Measurements from ENCODE around the gene ZMYND10.
A peak's percentile ranks its signal among the peaks of the same experiment; 100 is the strongest.

Gene ZMYND10

GRCh38 chr3:50345586-50346234, at the start of gene ZMYND10:
ZMYND10 (minus strand) TSS chr3:50345732; CDS start chr3:50345579, 153 bp downstream.
- DNase-seq = peak; percentile 64

- DNase-seq = no peak
These were observed 47.5 kb upstream of the ZMYND10 start for GRCh38 chr3:50393061-50393460.

DNA sequence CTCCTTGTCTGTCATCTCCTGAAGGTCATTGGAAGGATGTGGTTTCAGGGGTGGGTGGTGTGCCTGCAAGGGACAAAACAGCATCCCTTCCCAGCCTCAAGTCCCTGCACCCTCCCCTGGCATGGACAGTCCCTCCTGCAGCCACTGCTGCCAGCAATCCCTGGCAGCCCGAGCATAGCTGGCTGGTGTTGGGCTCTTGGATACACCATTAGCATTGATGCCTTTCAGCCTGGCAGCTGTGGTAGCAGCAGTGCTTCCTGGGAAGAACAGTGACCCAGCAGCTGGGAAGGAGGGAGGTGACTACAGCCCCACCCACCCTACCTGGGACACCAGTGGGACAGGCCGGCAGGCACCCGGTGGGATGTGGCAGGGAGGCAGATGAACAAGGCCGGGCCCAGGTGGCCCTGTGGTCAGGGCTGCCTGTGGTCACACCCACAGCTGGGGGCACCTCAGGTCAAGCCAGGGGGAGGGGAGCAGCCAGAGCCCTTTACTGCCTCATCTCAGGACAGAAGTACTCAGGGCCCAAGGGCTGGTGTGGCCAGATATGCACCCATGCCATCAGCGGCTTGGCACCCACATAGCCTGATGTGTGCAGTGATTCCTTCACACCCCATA, 46.7 kb upstream of the ZMYND10 start:
- no peak for DNase-seq

DNA sequence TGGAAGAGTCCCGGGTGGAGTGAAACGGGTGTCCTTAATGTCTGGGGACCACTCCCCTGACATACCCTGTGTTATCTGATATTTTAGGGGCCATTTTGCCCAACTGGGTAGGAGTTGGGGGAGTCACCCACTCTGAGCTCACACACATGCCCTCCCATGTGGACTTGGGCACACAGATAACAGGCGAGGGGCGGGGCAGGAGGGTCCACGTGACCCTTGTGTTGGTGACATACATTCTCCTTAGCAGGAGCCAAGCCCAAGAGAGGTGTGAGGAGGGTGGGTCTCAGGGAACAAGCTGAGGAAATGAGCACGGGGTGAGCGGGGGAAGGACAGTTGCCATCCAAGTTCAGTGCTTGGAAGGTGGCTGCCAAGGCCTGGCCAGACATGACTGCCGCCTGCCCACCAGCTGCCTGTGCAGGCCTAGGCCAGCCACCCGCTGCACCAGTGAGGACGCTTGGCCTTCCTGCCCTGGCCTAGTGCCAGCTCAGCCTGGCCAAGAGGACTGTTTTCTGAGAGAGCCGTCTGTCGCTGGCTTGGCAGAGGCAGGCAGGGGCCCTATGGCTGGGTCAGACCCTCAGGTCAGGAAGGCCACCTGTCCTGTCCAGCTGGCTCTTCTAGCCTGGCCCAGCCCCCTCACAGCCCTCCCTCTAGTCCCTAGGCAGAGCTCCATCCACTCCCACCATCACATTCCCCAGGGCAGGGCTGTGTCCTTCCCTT, 45.1 kb upstream of the ZMYND10 start:
- no peak for DNase-seq

- DNase-seq = no peak
These were observed 43.9 kb upstream of the ZMYND10 start for GRCh38 chr3:50389414-50389767.

DNA sequence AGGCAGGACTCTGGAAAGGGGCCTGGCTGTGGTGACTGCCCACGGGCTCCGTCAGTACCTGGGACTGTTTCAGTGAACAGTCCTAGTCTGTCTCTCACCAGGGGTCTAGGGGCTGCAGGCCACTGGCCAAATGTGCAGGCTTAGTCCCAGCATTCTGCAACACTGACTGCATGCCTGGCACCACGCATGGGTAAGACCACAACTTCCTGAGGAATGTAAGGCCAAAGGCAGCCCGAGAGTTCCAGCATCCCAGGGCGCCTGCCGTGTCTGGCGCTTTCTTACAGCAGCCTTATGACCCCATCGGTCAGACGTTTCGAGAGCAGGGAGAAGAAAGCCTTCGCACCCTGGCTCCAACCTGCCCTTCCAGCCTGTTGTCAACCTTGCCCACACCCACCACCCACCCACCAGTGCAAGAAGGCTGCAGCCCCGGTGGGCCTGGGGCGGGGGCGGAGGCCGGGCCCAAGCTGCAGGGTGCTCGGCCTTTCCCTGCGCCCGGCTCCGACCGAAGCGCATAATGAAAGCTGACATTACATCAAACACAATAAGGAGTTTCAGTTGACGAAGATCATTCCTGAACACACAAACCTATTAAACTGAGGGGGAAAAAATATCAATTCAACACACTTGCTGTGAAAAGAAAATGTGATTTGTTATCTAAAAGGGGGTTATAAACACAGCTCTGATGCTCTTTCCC, 43.3 kb upstream of the ZMYND10 start:
- DNase-seq = no peak

DNA sequence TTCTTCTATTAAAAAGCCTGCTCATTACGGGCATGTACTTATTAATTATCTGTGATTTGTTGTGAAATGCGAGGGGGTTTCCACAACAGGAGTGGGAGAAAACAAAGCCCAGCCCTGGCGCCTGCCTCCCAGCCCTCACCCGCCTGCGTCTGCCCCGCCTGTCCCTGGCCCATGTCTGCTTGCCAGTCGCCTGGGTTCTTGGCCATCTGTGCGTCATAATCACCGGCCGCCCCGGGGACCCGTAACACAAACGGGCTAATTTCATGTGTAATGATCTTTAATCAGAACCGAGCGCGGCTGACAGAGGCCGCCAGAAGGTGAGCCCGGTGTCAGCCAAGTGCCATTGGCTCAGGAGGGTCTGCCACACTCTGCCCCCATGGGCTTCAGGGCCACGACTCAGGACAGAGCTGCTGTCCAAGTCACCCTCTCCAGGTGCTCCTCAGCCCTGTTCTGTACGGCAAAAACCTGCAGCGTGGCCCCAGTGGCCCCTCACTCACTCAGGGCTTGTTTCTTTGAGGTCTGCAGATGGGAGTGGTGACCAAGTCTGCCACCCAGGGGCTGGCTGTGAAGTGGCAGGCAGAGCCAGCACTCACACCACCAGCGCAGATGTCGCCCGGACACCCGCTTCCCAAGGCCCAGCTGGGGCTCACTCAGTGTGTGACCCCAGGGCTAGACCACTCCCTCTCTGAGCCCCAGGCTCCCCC, 42.6 kb upstream of the ZMYND10 start:
- peak; percentile 49 for DNase-seq

DNA sequence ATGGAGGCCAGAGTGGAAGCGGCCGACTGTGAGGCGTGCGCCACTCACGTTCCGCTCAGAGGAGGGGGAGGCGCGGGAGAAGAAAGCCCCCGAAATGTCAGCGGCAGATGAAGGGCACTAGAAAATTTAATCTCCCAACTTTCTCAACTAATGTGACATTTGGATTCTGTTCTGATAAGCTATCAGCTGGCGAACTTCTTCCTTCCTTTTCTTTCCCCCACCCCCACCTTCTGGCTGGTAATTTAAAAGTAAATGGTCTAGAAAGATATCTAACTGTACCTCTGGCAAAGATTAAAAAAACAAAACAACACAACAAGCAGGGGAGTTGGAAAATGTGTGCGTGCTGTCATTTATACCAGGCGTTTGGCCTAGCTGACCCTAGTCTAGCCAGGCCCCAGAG, 40.2 kb upstream of the ZMYND10 start:
- no peak for DNase-seq

- no peak for DNase-seq
These were observed 38.2 kb upstream of the ZMYND10 start for GRCh38 chr3:50383750-50384149.

GRCh38 chr3:50382722-50383121, 37.2 kb upstream of the ZMYND10 start:
- no peak for DNase-seq

DNA sequence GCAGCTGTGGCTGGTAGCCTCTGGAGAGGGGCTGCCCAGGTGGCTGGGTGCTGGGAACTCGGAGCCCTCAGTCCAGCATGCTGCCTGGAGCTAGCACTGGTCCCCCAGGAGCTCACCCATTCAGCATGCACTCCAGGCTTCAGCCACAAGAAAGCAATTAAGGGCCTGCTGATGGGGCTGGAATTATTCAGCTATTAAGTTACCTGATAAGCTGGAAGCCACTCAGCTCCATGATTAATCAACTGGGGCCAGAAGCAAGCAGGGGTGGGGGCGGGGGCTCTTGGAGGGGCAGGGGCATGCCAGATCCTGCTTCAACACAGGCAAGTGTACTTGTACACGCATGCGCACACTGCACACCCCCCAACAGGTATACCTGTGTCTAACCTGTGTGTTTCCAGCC, 35.9 kb upstream of the ZMYND10 start:
- DNase-seq = peak; percentile 85

- DNase-seq = no peak
These were observed 35.0 kb upstream of the ZMYND10 start for GRCh38 chr3:50380405-50381085.

GRCh38 chr3:50378757-50379156, 33.2 kb upstream of the ZMYND10 start:
- peak; percentile 9 for DNase-seq

DNA sequence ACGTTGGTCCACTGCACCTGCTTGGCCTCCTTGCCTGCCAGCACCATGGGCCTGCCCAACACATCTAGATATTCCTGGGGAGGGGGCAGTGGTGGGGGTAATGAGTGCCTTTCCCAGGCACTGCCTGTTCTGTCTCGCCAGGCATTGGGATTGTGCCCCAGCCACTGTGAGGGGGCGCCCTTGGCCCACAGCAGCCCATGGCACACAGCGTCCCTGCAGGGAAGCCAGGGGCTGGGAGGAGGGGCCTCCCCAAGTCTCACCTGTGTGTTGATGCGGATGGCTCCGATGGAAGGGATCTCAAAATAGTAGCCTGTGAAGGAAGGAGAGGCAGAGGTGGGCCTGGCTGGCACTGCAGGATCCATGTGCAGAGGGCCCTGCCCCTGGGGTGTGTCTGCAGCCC, 32.5 kb upstream of the ZMYND10 start:
- no peak for DNase-seq

- no peak for DNase-seq
These were observed 29.9 kb upstream of the ZMYND10 start for GRCh38 chr3:50375258-50375931.

- no peak for DNase-seq
These were observed 29.1 kb upstream of the ZMYND10 start for GRCh38 chr3:50374363-50375257.

DNA sequence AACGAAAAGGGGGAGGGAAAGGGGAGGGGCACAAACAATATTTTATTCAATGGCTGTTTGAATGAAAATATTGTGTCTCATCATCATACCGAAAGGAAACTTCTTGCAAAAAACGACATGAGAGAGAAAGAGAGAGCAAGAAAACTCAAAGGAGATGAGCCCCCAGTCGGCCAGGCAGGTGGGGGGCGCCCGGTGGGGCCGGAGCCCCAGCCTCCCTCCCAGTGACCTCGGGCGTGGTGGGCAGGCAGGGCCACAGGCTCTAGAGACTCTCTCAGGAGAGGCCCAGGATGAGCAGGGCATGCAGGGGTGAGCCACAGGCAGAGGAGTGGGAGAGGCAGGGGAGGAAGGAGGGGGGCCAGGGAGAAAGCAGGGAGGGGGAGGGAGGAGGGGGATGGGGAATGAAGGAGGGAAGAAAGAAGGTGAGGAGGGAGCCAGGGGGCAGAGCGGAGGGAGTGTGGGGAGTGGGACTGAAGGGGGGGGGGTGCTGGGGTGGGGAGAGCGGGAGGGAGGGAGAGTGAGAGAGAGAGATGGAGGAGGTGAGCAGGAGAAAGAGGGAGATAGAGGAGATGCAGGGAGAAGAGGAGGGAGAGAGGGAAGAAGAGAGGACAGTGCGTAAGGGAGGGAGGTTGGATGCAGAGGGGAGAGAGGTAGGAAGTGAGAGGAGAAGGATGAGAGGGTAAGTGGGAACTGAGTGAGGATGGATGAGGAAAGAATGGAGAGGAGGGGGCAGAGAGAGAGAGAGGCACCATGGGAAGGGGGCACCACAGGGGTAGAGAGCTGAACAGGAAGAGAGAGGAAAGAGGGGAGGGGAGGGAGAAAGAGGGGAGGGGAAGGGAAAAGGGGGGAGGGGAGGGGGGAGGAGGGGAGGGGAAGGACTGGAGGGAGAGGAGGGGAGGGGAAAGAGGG, 27.9 kb upstream of the ZMYND10 start:
- DNase-seq = no peak

DNA sequence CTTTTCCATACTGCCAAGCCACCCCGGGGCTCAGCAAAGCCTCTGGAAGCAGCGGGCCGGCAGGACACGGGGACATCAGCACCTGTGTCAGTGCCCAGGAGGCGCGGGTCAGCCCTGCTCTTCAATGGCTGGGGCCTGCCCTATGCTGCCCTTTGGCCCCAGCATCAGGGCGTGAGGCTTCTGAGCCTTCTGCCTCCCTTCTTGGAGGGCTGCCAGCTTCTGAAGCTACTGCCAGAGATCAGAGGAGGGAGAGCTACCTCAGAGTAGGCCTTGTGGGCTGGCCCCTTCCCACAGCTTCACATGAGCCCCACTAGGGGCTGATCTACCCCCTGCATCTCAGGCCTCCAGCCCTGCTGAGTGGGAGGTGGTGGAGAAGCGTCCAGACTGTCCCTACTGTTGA, 26.8 kb upstream of the ZMYND10 start:
- DNase-seq = no peak

- no peak for DNase-seq
These were observed 25.7 kb upstream of the ZMYND10 start for GRCh38 chr3:50371133-50371685.

Measured in NCI-H146 (cell line).